H9 (cell line): ENCODE results near the gene MBNL1. TPM values are rescaled to one million over a fixed set of nuclear protein-coding genes. Genes with fewer than 3 reads are reported as not detected.

ENCODE experiments used
- DNase-seq: peaks from one replicate; pipeline ENCODE4 v3.0.0-alpha.2; 2017
- H2AFZ ChIP-seq: one replicate; pipeline ENCODE4 v1.6.1; 2013; ENCODE audit warnings: mild to moderate bottlenecking, low read length, control low read depth, moderate library complexity
- H2AK5ac ChIP-seq: 2 replicates; pipeline ENCODE4 v1.6.1; 2013; ENCODE audit warnings: low read length, control low read depth, mixed read lengths; ENCODE audit not compliant: insufficient read length
- H2BK120ac ChIP-seq: one replicate; pipeline ENCODE4 v1.6.1; 2013; ENCODE audit warnings: low read depth, mild to moderate bottlenecking, low read length, control low read depth, inconsistent platforms; ENCODE audit not compliant: poor library complexity, severe bottlenecking
- H2BK12ac ChIP-seq: 2 replicates; pipeline ENCODE4 v1.6.1; 2013; ENCODE audit warnings: low read length, control low read depth, mixed read lengths, low read depth; ENCODE audit not compliant: insufficient read length
- H2BK15ac ChIP-seq: 2 replicates; pipeline ENCODE4 v1.6.1; 2013; ENCODE audit warnings: low read depth, low read length, control low read depth
- H2BK20ac ChIP-seq: one replicate; pipeline ENCODE4 v1.6.1; 2013; ENCODE audit warnings: low read depth, mild to moderate bottlenecking, low read length, control low read depth, inconsistent platforms; ENCODE audit not compliant: poor library complexity, severe bottlenecking
- H2BK5ac ChIP-seq: 2 replicates; pipeline ENCODE4 v1.6.1; 2013; ENCODE audit warnings: low read length, control low read depth, mixed read lengths; ENCODE audit not compliant: insufficient read length
- H3K14ac ChIP-seq: 2 replicates; pipeline ENCODE4 v1.6.1; 2013; ENCODE audit warnings: low read length, control low read depth; ENCODE audit not compliant: insufficient read depth
- H3K18ac ChIP-seq: 2 replicates; pipeline ENCODE4 v1.6.1; 2013; ENCODE audit warnings: low read depth, mild to moderate bottlenecking, mixed read lengths, low read length, control low read depth; ENCODE audit not compliant: insufficient read length
- H3K23ac ChIP-seq: 2 replicates; pipeline ENCODE4 v1.6.1; 2013; ENCODE audit warnings: low read length, control low read depth, mixed read lengths, low read depth; ENCODE audit not compliant: insufficient read length
- H3K23me2 ChIP-seq: 2 replicates; pipeline ENCODE4 v1.6.1; 2013; ENCODE audit warnings: low read depth, mild to moderate bottlenecking, mixed read lengths, low read length, control low read depth; ENCODE audit not compliant: insufficient read length, poor library complexity, severe bottlenecking
- H3K27ac ChIP-seq: 2 replicates; pipeline ENCODE4 v1.5.1; 2013; ENCODE audit warnings: low read length, control low read depth, mixed read lengths, low read depth; ENCODE audit not compliant: insufficient read length
- H3K27me3 ChIP-seq: 2 replicates; pipeline ENCODE4 v1.6.1; 2013; ENCODE audit warnings: low read length, control low read depth, inconsistent platforms; ENCODE audit not compliant: insufficient read depth
- H3K4ac ChIP-seq: 2 replicates; pipeline ENCODE4 v1.6.1; 2013; ENCODE audit warnings: low read depth, mild to moderate bottlenecking, control low read depth, inconsistent platforms, low read length, moderate library complexity
- H3K4me1 ChIP-seq: 2 replicates; pipeline ENCODE4 v1.6.1; 2013; ENCODE audit warnings: low read length, control low read depth, inconsistent platforms; ENCODE audit not compliant: insufficient read depth
- H3K4me2 ChIP-seq: 2 replicates; pipeline ENCODE4 v1.6.1; 2013; ENCODE audit warnings: low read length, control low read depth, mixed read lengths; ENCODE audit not compliant: insufficient read length, insufficient read depth
- H3K56ac ChIP-seq: 2 replicates; pipeline ENCODE4 v1.6.1; 2013; ENCODE audit warnings: low read depth, mild to moderate bottlenecking, mixed read lengths, low read length, control low read depth; ENCODE audit not compliant: insufficient read length
- H3K79me1 ChIP-seq: 2 replicates; pipeline ENCODE4 v1.6.1; 2013; ENCODE audit warnings: low read depth, mild to moderate bottlenecking, moderate library complexity, low read length, control low read depth, inconsistent platforms; ENCODE audit not compliant: insufficient read depth, poor library complexity, severe bottlenecking
- H3K79me2 ChIP-seq: 2 replicates; pipeline ENCODE4 v1.6.1; 2013; ENCODE audit warnings: low read length, control low read depth, inconsistent platforms; ENCODE audit not compliant: insufficient read depth
- H3K9ac ChIP-seq: 2 replicates; pipeline ENCODE4 v1.6.1; 2013; ENCODE audit warnings: low read length, control low read depth, mixed read lengths; ENCODE audit not compliant: insufficient read length; ENCODE audit errors: extremely low read depth
- H3K9me3 ChIP-seq: one replicate; pipeline ENCODE4 v1.6.1; 2013; ENCODE audit warnings: low read depth, low read length, inconsistent platforms; ENCODE audit not compliant: control insufficient read depth
- H3T11ph ChIP-seq: one replicate; pipeline ENCODE4 v1.6.1; 2013; ENCODE audit warnings: mild to moderate bottlenecking, low read length, control low read depth, inconsistent platforms
- H4K20me1 ChIP-seq: one replicate; pipeline ENCODE4 v1.6.1; 2013; ENCODE audit not compliant: control insufficient read depth, insufficient read length, insufficient read depth
- H4K5ac ChIP-seq: 2 replicates; pipeline ENCODE4 v1.6.1; 2013; ENCODE audit warnings: low read depth, mild to moderate bottlenecking, mixed read lengths, low read length, control low read depth; ENCODE audit not compliant: insufficient read length
- H4K8ac ChIP-seq: replicated peaks from 2 replicates; pipeline ENCODE4 v1.6.1; 2013; ENCODE audit warnings: low read length, control low read depth, mixed read lengths, low read depth; ENCODE audit not compliant: insufficient read length
- H4K91ac ChIP-seq: 2 replicates; pipeline ENCODE4 v1.6.1; 2013; ENCODE audit warnings: low read depth, mild to moderate bottlenecking, moderate library complexity, mixed read lengths, low read length, control low read depth; ENCODE audit not compliant: insufficient read length
- H3K27ac Mint-ChIP-seq, 3 experiments: 2 replicates in 2 of 3; 3 replicates in 1 of 3; pipeline ENCODE4 v1.8.0; 2020 to 2021; ENCODE audit warnings: mixed read lengths in 3 of 3, mild to moderate bottlenecking in 1 of 3, moderate library complexity in 1 of 3
- H3K27me3 Mint-ChIP-seq: 2 replicates; pipeline ENCODE4 v1.8.0; 2021; ENCODE audit warnings: low read depth, mild to moderate bottlenecking, moderate library complexity, mixed read lengths
- H3K36me3 Mint-ChIP-seq, 3 experiments: 2 replicates in 2 of 3; 3 replicates in 1 of 3; pipeline ENCODE4 v1.8.0; 2020 to 2021; ENCODE audit warnings: low read depth in 3 of 3, mixed read lengths in 3 of 3; ENCODE audit not compliant: insufficient read depth in 1 of 3
- H3K4me1 Mint-ChIP-seq, 2 experiments: 2 replicates each; pipeline ENCODE4 v1.8.0; 2020; ENCODE audit warnings: mixed read lengths in 2 of 2
- H3K4me3 Mint-ChIP-seq, 2 experiments: 2 replicates in 1 of 2; 3 replicates in 1 of 2; pipeline ENCODE4 v1.8.0; 2020 to 2021; ENCODE audit warnings: mild to moderate bottlenecking in 2 of 2, mixed read lengths in 2 of 2, moderate library complexity in 1 of 2
- H3K9me3 Mint-ChIP-seq, 2 experiments: 2 replicates in 1 of 2; 3 replicates in 1 of 2; pipeline ENCODE4 v1.8.0; 2020; ENCODE audit warnings: mild to moderate bottlenecking in 2 of 2, mixed read lengths in 2 of 2, moderate library complexity in 1 of 2
- CTCF ChIP-seq: fragments of 200-600 bp; sonication (generic); conservative IDR thresholded peaks from 3 replicates; pipeline ENCODE4 v1.8.0; 2021; ENCODE audit warnings: antibody characterized with exemption, mild to moderate bottlenecking
- WGBS: extraction: QIAGEN DNeasy Blood & Tissue Kit; methylation state at CpG from one replicate; pipeline ENCODE4 v1.1.7; 2013; ENCODE audit warnings: missing lambda C conversion rate, low lambda C conversion rate, mixed read lengths; ENCODE audit not compliant: insufficient read length; ENCODE audit errors: extremely low coverage; 5-methylcytosine and 5-hydroxymethylcytosine counted together
- total RNA-seq: library from RNA; stranded (reverse); gene quantifications from 2 replicates; pipeline ENCODE4 v1.2.1, GENCODE V29; 2021

MBNL1 gene
- total RNA-seq, 1 experiment from 2014 or later: 14.9 TPM

- Mint-ChIP-seq H3K9me3 (peaks cover 8 to 12% of the 10 kb centered on the region in 2 experiments; a peak in 4 of 5 replicates), H3K36me3 (peaks cover 12 to 16% (median 15%) of the 10 kb centered on the region in 3 experiments; a peak in 6 of 7 replicates), H3K4me1 (peaks cover 4 to 5% of the 10 kb centered on the region in 2 experiments; a peak in 3 of 4 replicates), H3K27ac (no peak overlapping the region; a peak in 1 of 7 replicates), H3K4me3 (no peak overlapping the region), H3K27me3 (no peaks in the 10 kb centered on the region)
- Histone ChIP-seq H3K23me2 (no peaks in the 10 kb centered on the region), H3K18ac (no peak overlapping the region), H3T11ph (no peak overlapping the region), H3K23ac (no peak overlapping the region), H3K27ac (no peak overlapping the region), H4K8ac (no peak overlapping the region), H3K14ac (no peak overlapping the region), H4K5ac (no peak overlapping the region), H3K27me3 (no peaks in the 10 kb centered on the region), H2AK5ac (no peak overlapping the region), H4K91ac (no peak overlapping the region), H2BK15ac (no peak overlapping the region), H3K9ac (no peak overlapping the region), H3K79me1 (no peaks in the 10 kb centered on the region), H3K4me2 (no peak overlapping the region), H3K79me2 (no peaks in the 10 kb centered on the region; the same call in 1 of the 2 replicates), H2BK120ac (no peak overlapping the region), H4K20me1 (no peaks in the 10 kb centered on the region), H2BK5ac (no peak overlapping the region), H3K4ac (no peak overlapping the region), H3K4me1 (no peaks in the 10 kb centered on the region), H3K56ac (no peak overlapping the region), H2AFZ (no peak overlapping the region), H2BK12ac (no peak overlapping the region), H3K9me3 (no peaks in the 10 kb centered on the region), H2BK20ac (no peak overlapping the region)
- DNase-seq: no peak
- WGBS: no CpG with 5 or more reads among the region's 3 CpGs
- no peak for TF ChIP-seq CTCF
Measured at GRCh38 chr3:152374262-152374990, 105.7 kb downstream of the MBNL1 start.
